ENCODE data around the gene DCTN2. TPM values are rescaled to one million over a fixed set of nuclear protein-coding genes. Genes with fewer than 3 reads are reported as not detected.

The DCTN2 gene
- total RNA-seq, 1 donor from 2014 or later, result 90.7 TPM

DNA sequence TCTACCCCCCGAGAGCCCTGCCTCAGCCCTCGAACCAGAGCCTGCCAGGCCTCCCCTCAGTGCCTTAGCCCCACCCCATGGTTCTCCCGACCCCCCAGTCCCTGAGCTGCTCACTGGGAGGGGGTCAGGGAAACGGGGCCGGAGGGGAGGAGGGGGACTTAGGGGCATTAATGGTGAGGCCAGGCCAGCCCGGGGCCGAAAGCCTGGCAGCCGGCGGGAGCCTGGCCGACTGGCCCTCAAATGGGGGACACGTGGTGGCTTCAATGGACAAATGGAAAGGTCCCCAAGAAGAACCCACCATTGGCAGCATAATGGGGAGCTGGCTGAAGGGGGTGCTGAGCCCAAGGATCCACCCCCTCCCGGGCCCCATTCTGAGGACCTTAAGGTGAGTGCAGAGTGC is 18.8 kb downstream of the DCTN2 start:
- no peak for ATAC-seq
- no peak for DNase-seq

DNA sequence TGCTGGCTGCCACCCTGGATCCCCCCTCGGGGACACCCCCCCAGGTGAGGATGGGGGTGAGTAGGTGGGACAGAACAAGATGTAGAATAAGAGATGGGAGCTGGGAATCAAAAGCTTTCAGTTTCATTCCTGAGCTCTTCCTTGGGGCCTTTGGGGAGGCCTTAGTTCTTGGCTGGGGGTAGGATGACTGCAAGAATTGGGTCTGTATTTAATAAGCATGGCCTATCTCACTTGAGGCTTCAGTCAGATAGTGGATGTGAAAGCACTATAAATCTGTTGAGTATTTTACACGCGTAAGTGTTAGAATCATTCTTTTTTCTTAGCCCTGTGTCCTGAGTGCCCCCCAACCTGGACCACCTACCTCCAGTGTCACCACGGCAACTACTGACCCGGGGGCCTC is 19.8 kb downstream of the DCTN2 start:
- Histone ChIP-seq H3K9me3 (no peaks in the 10 kb centered on the region), H3K27me3 (no peaks in the 10 kb centered on the region), H3K27ac (no peak overlapping the region), H3K4me1 (peaks cover 19% of the 10 kb centered on the region), H3K4me3 (no peak overlapping the region), H3K36me3 (peaks cover 81% of the 10 kb centered on the region)
- DNase-seq (no peak), ATAC-seq (no peak)
- intact Hi-C loops (cut with DNase I), result no loop called here
- TF ChIP-seq, protein P1, sequence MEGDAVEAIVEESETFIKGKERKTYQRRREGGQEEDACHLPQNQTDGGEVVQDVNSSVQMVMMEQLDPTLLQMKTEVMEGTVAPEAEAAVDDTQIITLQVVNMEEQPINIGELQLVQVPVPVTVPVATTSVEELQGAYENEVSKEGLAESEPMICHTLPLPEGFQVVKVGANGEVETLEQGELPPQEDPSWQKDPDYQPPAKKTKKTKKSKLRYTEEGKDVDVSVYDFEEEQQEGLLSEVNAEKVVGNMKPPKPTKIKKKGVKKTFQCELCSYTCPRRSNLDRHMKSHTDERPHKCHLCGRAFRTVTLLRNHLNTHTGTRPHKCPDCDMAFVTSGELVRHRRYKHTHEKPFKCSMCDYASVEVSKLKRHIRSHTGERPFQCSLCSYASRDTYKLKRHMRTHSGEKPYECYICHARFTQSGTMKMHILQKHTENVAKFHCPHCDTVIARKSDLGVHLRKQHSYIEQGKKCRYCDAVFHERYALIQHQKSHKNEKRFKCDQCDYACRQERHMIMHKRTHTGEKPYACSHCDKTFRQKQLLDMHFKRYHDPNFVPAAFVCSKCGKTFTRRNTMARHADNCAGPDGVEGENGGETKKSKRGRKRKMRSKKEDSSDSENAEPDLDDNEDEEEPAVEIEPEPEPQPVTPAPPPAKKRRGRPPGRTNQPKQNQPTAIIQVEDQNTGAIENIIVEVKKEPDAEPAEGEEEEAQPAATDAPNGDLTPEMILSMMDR (IDR thresholded peaks at IDR 0.05), result no peak

More for the DNA sequence above, 18.8 kb downstream of the DCTN2 start:
- intact Hi-C loops (cut with DNase I), result no loop called here
- H3K27ac ChIP-seq, result no peak overlapping the region
- TF ChIP-seq, protein P1 (IDR thresholded peaks at IDR 0.05), result no peak
- H3K4me1 ChIP-seq, result peaks cover 19% of the 10 kb centered on the region
- H3K9me3 ChIP-seq, result no peaks in the 10 kb centered on the region
- no peaks in the 10 kb centered on the region for H3K27me3 ChIP-seq
- peaks cover 91% of the 10 kb centered on the region for H3K36me3 ChIP-seq
- H3K4me3 ChIP-seq, result no peak overlapping the region

DNA sequence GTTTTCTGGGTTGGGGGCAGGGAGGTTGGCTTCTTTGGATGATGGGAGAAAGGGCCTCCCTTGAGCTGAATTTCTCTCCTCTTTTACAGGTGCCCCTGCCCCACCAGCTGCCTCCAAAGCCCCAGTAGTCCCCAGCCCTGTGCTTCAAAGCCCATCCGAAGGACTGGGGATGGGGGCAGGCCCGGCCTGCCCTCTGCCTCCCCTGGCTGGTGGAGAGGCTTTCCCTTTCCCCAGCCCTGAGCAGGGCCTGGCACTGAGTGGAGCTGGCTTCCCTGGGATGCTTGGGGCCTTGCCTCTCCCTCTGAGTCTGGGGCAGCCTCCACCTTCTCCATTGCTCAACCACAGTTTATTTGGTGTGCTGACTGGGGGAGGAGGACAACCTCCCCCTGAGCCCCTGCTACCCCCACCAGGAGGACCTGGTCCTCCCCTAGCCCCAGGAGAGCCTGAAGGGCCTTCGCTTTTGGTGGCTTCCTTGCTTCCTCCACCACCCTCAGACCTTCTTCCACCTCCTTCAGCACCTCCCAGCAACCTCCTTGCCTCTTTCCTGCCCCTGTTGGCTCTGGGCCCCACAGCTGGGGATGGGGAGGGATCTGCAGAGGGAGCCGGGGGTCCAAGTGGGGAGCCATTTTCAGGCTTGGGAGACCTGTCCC is 20.4 kb downstream of the DCTN2 start:
- Histone ChIP-seq H3K4me3 (no peak overlapping the region), H3K27me3 (no peaks in the 10 kb centered on the region), H3K27ac (no peak overlapping the region), H3K36me3 (peaks cover 75% of the 10 kb centered on the region), H3K4me1 (peaks cover 24% of the 10 kb centered on the region), H3K9me3 (no peaks in the 10 kb centered on the region)
- ATAC-seq (no peak), DNase-seq (no peak)
- TF ChIP-seq, protein P1 (IDR thresholded peaks at IDR 0.05), result no peak
- intact Hi-C loops (cut with DNase I), result no loop called here

DNA sequence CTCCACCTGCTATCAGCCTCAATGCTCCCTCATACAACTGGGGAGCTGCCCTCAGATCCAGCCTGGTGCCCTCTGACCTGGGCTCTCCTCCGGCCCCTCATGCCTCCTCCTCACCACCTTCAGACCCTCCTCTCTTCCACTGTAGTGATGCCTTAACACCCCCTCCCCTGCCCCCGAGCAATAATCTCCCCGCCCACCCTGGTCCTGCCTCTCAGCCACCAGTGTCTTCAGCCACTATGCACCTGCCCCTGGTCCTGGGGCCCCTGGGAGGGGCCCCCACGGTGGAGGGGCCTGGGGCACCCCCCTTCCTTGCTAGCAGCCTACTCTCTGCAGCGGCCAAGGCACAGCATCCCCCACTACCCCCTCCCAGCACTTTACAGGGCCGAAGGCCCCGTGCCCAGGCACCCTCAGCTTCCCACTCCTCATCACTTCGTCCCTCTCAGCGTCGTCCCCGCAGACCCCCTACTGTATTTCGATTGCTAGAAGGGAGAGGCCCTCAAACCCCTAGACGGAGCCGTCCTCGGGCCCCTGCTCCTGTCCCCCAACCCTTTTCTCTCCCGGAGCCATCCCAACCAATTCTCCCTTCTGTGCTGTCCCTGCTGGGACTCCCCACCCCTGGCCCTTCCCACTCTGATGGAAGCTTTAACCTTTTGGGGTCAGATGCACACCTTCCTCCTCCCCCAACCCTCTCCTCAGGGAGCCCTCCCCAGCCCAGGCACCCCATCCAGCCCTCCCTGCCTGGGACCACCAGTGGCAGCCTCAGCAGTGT is 21.2 kb downstream of the DCTN2 start:
- H3K9me3 ChIP-seq, result no peaks in the 10 kb centered on the region
- no peak for ATAC-seq
- H3K27ac ChIP-seq, result no peak overlapping the region
- peaks cover 67% of the 10 kb centered on the region for H3K36me3 ChIP-seq
- H3K4me1 ChIP-seq, result peaks cover 32% of the 10 kb centered on the region
- TF ChIP-seq, protein P1 (IDR thresholded peaks at IDR 0.05), result no peak
- H3K27me3 ChIP-seq, result no peaks in the 10 kb centered on the region
- intact Hi-C loops (cut with DNase I), result no loop called here
- no peak overlapping the region for H3K4me3 ChIP-seq
- DNase-seq, result no peak

DNA sequence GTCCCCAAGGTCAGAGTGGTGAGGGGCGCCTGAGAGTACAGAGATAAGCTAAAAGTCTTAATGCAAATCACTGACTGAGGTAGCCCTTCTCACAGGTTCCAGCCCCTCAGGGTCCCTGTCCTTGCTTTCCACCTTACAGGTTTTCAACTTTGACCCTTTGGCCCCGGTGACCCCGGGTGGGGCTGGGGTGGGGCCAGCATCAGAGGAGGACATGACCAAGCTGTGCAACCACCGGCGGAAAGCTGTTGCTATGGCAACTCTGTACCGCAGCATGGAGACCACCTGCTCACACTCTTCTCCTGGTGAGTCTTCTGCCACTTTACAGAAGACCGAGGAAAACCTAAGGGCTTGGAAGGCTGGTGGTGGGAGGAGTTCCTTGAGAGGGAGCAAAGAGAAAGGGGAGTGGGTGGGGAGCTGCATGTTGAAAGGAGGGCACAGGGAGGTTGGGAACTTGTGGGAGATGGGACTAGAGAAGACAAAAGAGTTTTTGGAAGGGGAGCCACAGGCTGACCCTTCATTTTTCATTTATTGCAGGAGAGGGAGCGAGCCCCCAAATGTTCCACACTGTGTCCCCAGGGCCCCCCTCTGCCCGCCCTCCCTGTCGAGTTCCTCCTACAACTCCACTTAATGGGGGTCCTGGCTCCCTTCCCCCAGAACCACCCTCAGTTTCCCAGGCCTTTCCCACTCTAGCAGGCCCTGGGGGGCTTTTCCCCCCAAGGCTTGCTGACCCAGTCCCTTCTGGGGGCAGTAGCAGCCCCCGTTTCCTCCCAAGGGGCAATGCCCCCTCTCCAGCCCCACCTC is 22.0 kb downstream of the DCTN2 start:
- intact Hi-C loops (cut with DNase I), result no loop called here
- H3K4me3 ChIP-seq, result no peak overlapping the region
- no peak overlapping the region for H3K27ac ChIP-seq
- TF ChIP-seq, protein P1 (IDR thresholded peaks at IDR 0.05), result no peak
- no peaks in the 10 kb centered on the region for H3K27me3 ChIP-seq
- DNase-seq (no peak), ATAC-seq (no peak)
- H3K36me3 ChIP-seq, result peaks cover 59% of the 10 kb centered on the region
- peaks cover 32% of the 10 kb centered on the region for H3K4me1 ChIP-seq
- H3K9me3 ChIP-seq, result no peaks in the 10 kb centered on the region
